Endothelial cell of umbilical vein (primary cell): ENCODE measurements around the gene TUBGCP2.

Source experiments
- CTCF ChIP-seq, 2 donors: IDR thresholded peaks; 1 replicate in 1 of 2; 2 replicates in 1 of 2; pipeline ENCODE4 v1.5.1; 2011; ENCODE audit warnings: low read length in 2 of 2, mild to moderate bottlenecking in 2 of 2, moderate library complexity in 2 of 2, control low read depth in 1 of 2, inconsistent platforms in 1 of 2, low read depth in 1 of 2; ENCODE audit not compliant: insufficient read depth in 1 of 2; ENCODE audit errors: extremely low read depth in 1 of 2
- EZH2 ChIP-seq: IDR thresholded peaks from 2 replicates; pipeline ENCODE4 v1.6.1; 2012; ENCODE audit warnings: borderline replicate concordance, low read depth, mild to moderate bottlenecking, moderate library complexity, low read length, inconsistent platforms; ENCODE audit not compliant: severe bottlenecking
- FOS ChIP-seq: IDR thresholded peaks from 2 replicates; pipeline ENCODE4 v1.6.1; 2011; ENCODE audit warnings: mild to moderate bottlenecking, low read length, moderate library complexity, borderline replicate concordance; ENCODE audit not compliant: insufficient read depth
- MAX ChIP-seq: IDR thresholded peaks from 2 replicates; pipeline ENCODE4 v1.6.1; 2011; ENCODE audit not compliant: insufficient read depth, insufficient read length
- MYC ChIP-seq: IDR thresholded peaks from one replicate; pipeline ENCODE4 v1.6.1; 2011; ENCODE audit warnings: mild to moderate bottlenecking, low read depth, low read length
- POLR2A ChIP-seq: IDR thresholded peaks from 2 replicates; pipeline ENCODE4 v1.6.1; 2012; ENCODE audit warnings: low read depth, mild to moderate bottlenecking, control low read depth, low read length
- POLR2AphosphoS5 ChIP-seq: IDR thresholded peaks from 2 replicates; pipeline ENCODE4 v1.6.1; 2012; ENCODE audit warnings: low read depth, mild to moderate bottlenecking, control low read depth, low read length, moderate library complexity; ENCODE audit not compliant: insufficient read depth

- TF ChIP-seq CTCF (IDR thresholded peaks at IDR 0.05; ENCODE audit: extremely low read depth in 1 of 2, insufficient read depth in 1 of 2, low read depth in 1 of 2, low read length in 2 of 2) (no peak), EZH2 (no peak), POLR2AphosphoS5 (no peak), POLR2A (no peak), FOS (no peak), MAX (no peak), MYC (no peak)
These were observed 59.4 kb downstream of the TUBGCP2 start for GRCh38 chr10:133249094-133249780.
